Measurements from ENCODE around the gene CCL3.

The CCL3 gene

GRCh38 chr17:36059406-36059805 is 30.5 kb downstream of the CCL3 start:
- H3K79me2 ChIP-seq (ENCODE audit: control insufficient read depth, low read length) = no peaks in the 10 kb centered on the region
- H3K27me3 ChIP-seq (ENCODE audit: control insufficient read depth, low read length) = peaks cover 11% of the 10 kb centered on the region
- TF ChIP-seq CTCF (IDR thresholded peaks at IDR 0.05; ENCODE audit: low read depth, low read length, poor library complexity, severe bottlenecking) (no peak), EZH2phosphoT487 (IDR thresholded peaks at IDR 0.05; ENCODE audit: borderline replicate concordance, low read length) (no peak)
- no peak overlapping the region for H3K4me3 ChIP-seq (ENCODE audit: low read length)
- H3K9me3 ChIP-seq (ENCODE audit: control insufficient read depth, insufficient read depth, low read length) = no peaks in the 10 kb centered on the region; the same call in 1 of the 2 replicates
- no peaks in the 10 kb centered on the region for H3F3A ChIP-seq (ENCODE audit: control insufficient read depth, insufficient read depth)
- H3K4me2 ChIP-seq (ENCODE audit: low read length) = no peak overlapping the region
- no peak overlapping the region for H3K27ac ChIP-seq (ENCODE audit: low read depth, low read length)
- no peaks in the 10 kb centered on the region for H4K20me1 ChIP-seq (ENCODE audit: control insufficient read depth, insufficient read depth, low read depth, low read length)
- H3K4me1 ChIP-seq (ENCODE audit: control insufficient read depth, low read length) = no peaks in the 10 kb centered on the region
- no peaks in the 10 kb centered on the region for H3K36me3 ChIP-seq (ENCODE audit: control insufficient read depth, low read length)
- no peaks in the 10 kb centered on the region for H3K9me2 ChIP-seq (replicated peaks; ENCODE audit: control insufficient read depth, low read length)

- Histone ChIP-seq H3K27me3 (ENCODE audit: control insufficient read depth, low read length) (peaks cover 7% of the 10 kb centered on the region), H3F3A (ENCODE audit: control insufficient read depth, insufficient read depth) (no peaks in the 10 kb centered on the region), H3K36me3 (ENCODE audit: control insufficient read depth, low read length) (no peaks in the 10 kb centered on the region), H3K4me1 (ENCODE audit: control insufficient read depth, low read length) (no peaks in the 10 kb centered on the region), H3K9me2 (replicated peaks; ENCODE audit: control insufficient read depth, low read length) (no peaks in the 10 kb centered on the region), H3K9me3 (ENCODE audit: control insufficient read depth, insufficient read depth, low read length) (no peaks in the 10 kb centered on the region; the same call in 1 of the 2 replicates), H4K20me1 (ENCODE audit: control insufficient read depth, insufficient read depth, low read depth, low read length) (no peaks in the 10 kb centered on the region), H3K4me3 (ENCODE audit: low read length) (no peak overlapping the region), H3K27ac (ENCODE audit: low read depth, low read length) (no peak overlapping the region), H3K4me2 (ENCODE audit: low read length) (no peak overlapping the region), H3K79me2 (ENCODE audit: control insufficient read depth, low read length) (no peaks in the 10 kb centered on the region)
- no peak for TF ChIP-seq EZH2phosphoT487 (IDR thresholded peaks at IDR 0.05; ENCODE audit: borderline replicate concordance, low read length)
- TF ChIP-seq CTCF (IDR thresholded peaks at IDR 0.05; ENCODE audit: low read depth, low read length, poor library complexity, severe bottlenecking) = no peak
Measured at GRCh38 chr17:36057911-36058310, 32.0 kb downstream of the CCL3 start.

- Histone ChIP-seq H3K9me2 (replicated peaks; ENCODE audit: control insufficient read depth, low read length) (no peaks in the 10 kb centered on the region), H3K4me1 (ENCODE audit: control insufficient read depth, low read length) (no peaks in the 10 kb centered on the region), H3K4me2 (ENCODE audit: low read length) (no peak overlapping the region), H3K27me3 (ENCODE audit: control insufficient read depth, low read length) (peaks cover under 1% of the 10 kb centered on the region), H4K20me1 (ENCODE audit: control insufficient read depth, insufficient read depth, low read depth, low read length) (no peaks in the 10 kb centered on the region), H3K9me3 (ENCODE audit: control insufficient read depth, insufficient read depth, low read length) (no peaks in the 10 kb centered on the region), H3K4me3 (ENCODE audit: low read length) (no peak overlapping the region), H3K36me3 (ENCODE audit: control insufficient read depth, low read length) (no peaks in the 10 kb centered on the region), H3K27ac (ENCODE audit: low read depth, low read length) (no peak overlapping the region), H3K79me2 (ENCODE audit: control insufficient read depth, low read length) (no peaks in the 10 kb centered on the region), H3F3A (ENCODE audit: control insufficient read depth, insufficient read depth) (no peaks in the 10 kb centered on the region)
- TF ChIP-seq EZH2phosphoT487 (IDR thresholded peaks at IDR 0.05; ENCODE audit: borderline replicate concordance, low read length) (no peak), CTCF (IDR thresholded peaks at IDR 0.05; ENCODE audit: low read depth, low read length, poor library complexity, severe bottlenecking) (no peak)
Measured at GRCh38 chr17:36055921-36056520, 33.9 kb downstream of the CCL3 start.

All from DOHH2 (cell line).